ENCODE measurements around the gene WBP4.

DNA sequence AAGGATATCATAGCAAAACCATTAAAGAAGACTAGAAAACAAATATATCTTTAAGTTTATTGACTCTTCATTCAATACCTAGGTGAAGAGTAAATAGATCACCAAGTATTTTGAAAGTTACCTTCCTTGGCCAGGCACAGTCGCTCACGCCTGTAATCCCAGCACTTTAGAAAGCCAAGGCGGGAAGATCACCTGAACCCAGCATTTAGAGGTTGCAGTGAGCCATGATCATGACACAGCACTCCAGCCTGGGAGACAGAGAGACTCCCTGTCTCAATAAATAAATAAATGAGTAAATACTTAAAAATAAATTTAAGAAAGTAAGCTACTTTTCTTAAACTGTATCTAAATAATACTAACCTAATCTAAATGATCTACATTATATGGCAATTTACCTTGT, 8.9 kb upstream of the WBP4 start:
- no peak for TF ChIP-seq GATA2 (IDR thresholded peaks at IDR 0.05; ENCODE audit: low read depth, low read length)
- TF ChIP-seq GATA3 (IDR thresholded peaks at IDR 0.05; ENCODE audit: low read depth, low read length): no peak
